Measurements from ENCODE around the gene GUCA2B. TPM values are rescaled to one million over a fixed set of nuclear protein-coding genes. Genes with fewer than 3 reads are reported as not detected.
A peak's percentile ranks its signal among the peaks of the same experiment; 100 is the strongest.

GUCA2B gene
- polyA plus RNA-seq, 3 donors: not detected

- peaks cover 4 to 11% of the 10 kb centered on the region in 2 donors for H3K36me3 Mint-ChIP-seq
- Histone ChIP-seq H4K20me1 (ENCODE audit: insufficient read depth, low read length) (no peaks in the 10 kb centered on the region), H3K9me3 (replicated peaks in 1 of 2; ENCODE audit: control insufficient read depth in 1 of 2, insufficient read depth in 1 of 2, low read length in 2 of 2) (no peaks in the 10 kb centered on the region), H2AFZ (ENCODE audit: insufficient read depth, low read depth, low read length, poor library complexity, severe bottlenecking) (no peak overlapping the region), H3K79me2 (ENCODE audit: insufficient read depth, low read length) (no peaks in the 10 kb centered on the region), H3K4me3 (replicated peaks in 1 of 3; ENCODE audit: low read depth in 2 of 3, low read length in 3 of 3) (no peak overlapping the region), H3K27me3 (ENCODE audit: control insufficient read depth in 2 of 2, insufficient read depth in 2 of 2, low read length in 2 of 2) (no peaks in the 10 kb centered on the region), H3K4me1 (ENCODE audit: control insufficient read depth in 1 of 2, insufficient read depth in 2 of 2, low read length in 2 of 2) (no peaks in the 10 kb centered on the region), H3K4me2 (replicated peaks; ENCODE audit: extremely low read depth, low read length, poor library complexity, severe bottlenecking) (no peak overlapping the region), H3K36me3 (replicated peaks in 1 of 2; ENCODE audit: control insufficient read depth in 1 of 2, insufficient read depth in 2 of 2, low read length in 2 of 2) (peaks cover 0 to 28% of the 10 kb centered on the region in 2 donors), H3K27ac (ENCODE audit: low read depth in 1 of 2, low read length in 2 of 2) (no peak overlapping the region), H3K9ac (ENCODE audit: insufficient read depth, low read length, poor library complexity, severe bottlenecking) (no peak overlapping the region)
- no peaks in the 10 kb centered on the region for H3K9me3 Mint-ChIP-seq
- intact Hi-C loops (cut with micrococcal nuclease): loop anchor here (2.0 to 10.0 kb wide), 2 partner anchors 599 kb away; no protein-coding TSS in a partner anchor
- 97% methylated on average over 4 of the region's 8 CpGs for WGBS (ENCODE audit: insufficient coverage)
- no peak for TF ChIP-seq CTCF (IDR thresholded peaks at IDR 0.05)
- no peak for DNase-seq
- no peaks in the 10 kb centered on the region for H3K4me1 Mint-ChIP-seq
- H3K27ac Mint-ChIP-seq: no peak overlapping the region
- H3K27me3 Mint-ChIP-seq (ENCODE audit: low read depth in 3 of 3): peaks cover 0 to 3% (median 1%) of the 10 kb centered on the region in 3 donors
- no peak overlapping the region for H3K4me3 Mint-ChIP-seq
These were observed 20.9 kb downstream of the GUCA2B start for GRCh38 chr1:42173961-42174735.

- WGBS (ENCODE audit: insufficient coverage): 100% methylated on average over 2 of the region's 7 CpGs
- no peak for TF ChIP-seq CTCF (IDR thresholded peaks at IDR 0.05)
These were observed 22.3 kb downstream of the GUCA2B start for GRCh38 chr1:42175314-42176054.

More at GRCh38 chr1:42175314-42176054, 22.3 kb downstream of the GUCA2B start:
- Histone ChIP-seq H2AFZ (ENCODE audit: insufficient read depth, low read depth, low read length, poor library complexity, severe bottlenecking) (no peak overlapping the region), H3K79me2 (ENCODE audit: insufficient read depth, low read length) (no peaks in the 10 kb centered on the region), H3K4me1 (ENCODE audit: control insufficient read depth in 1 of 2, insufficient read depth in 2 of 2, low read length in 2 of 2) (no peaks in the 10 kb centered on the region), H3K27me3 (ENCODE audit: control insufficient read depth in 2 of 2, insufficient read depth in 2 of 2, low read length in 2 of 2) (no peaks in the 10 kb centered on the region), H3K27ac (ENCODE audit: low read depth in 1 of 2, low read length in 2 of 2) (no peak overlapping the region), H3K9ac (ENCODE audit: insufficient read depth, low read length, poor library complexity, severe bottlenecking) (no peak overlapping the region), H4K20me1 (ENCODE audit: insufficient read depth, low read length) (no peaks in the 10 kb centered on the region), H3K4me3 (replicated peaks in 1 of 3; ENCODE audit: low read depth in 2 of 3, low read length in 3 of 3) (no peak overlapping the region), H3K36me3 (replicated peaks in 1 of 2; ENCODE audit: control insufficient read depth in 1 of 2, insufficient read depth in 2 of 2, low read length in 2 of 2) (peaks cover 8 to 41% of the 10 kb centered on the region in 2 donors), H3K4me2 (replicated peaks; ENCODE audit: extremely low read depth, low read length, poor library complexity, severe bottlenecking) (no peak overlapping the region), H3K9me3 (replicated peaks in 1 of 2; ENCODE audit: control insufficient read depth in 1 of 2, insufficient read depth in 1 of 2, low read length in 2 of 2) (no peaks in the 10 kb centered on the region)
- peak overlapping the region in 1 of 2 donors; percentile 11 for H3K4me3 Mint-ChIP-seq
- no peaks in the 10 kb centered on the region for H3K9me3 Mint-ChIP-seq
- H3K4me1 Mint-ChIP-seq: no peaks in the 10 kb centered on the region
- no peak for DNase-seq
- peak overlapping the region in 2 of 7 donors; percentile 16 to 23 for H3K27ac Mint-ChIP-seq
- peaks cover 17 to 24% of the 10 kb centered on the region in 2 donors for H3K36me3 Mint-ChIP-seq
- intact Hi-C loops (cut with micrococcal nuclease): loop anchor here in 1 of 2 donors (10.0 kb wide), 1 partner anchor 601 kb away; no protein-coding TSS in a partner anchor
- peaks cover 0 to 3% (median 1%) of the 10 kb centered on the region in 3 donors for H3K27me3 Mint-ChIP-seq (ENCODE audit: low read depth in 3 of 3)
